ENCODE measurements around the gene NUTF2.

NUTF2 gene

DNA sequence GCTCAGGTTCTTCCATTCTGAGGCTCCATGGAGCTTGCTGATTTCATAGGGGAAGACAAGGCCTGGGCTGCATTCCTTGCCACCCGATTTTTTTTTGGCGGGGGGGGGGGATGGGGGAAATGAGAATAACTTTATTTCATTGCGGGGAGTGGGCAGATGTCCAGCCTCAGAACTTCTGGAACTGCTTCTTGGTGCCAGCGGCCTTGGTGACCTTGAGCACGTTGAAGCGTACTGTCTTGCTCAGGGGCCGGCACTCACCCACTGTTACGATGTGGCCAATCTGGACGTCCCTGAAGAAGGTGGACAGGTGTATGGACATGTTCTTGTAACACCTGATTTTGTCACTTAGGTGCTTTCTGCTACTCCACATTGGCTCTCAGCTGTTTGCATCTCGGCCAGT is 9.1 kb downstream of the NUTF2 start:
- Histone ChIP-seq H3K4me3 (ENCODE audit: low read depth, low read length, poor library complexity, severe bottlenecking) (no peak overlapping the region), H3F3A (ENCODE audit: insufficient read depth, low read length) (no peaks in the 10 kb centered on the region), H2AFZ (ENCODE audit: low read length) (no peak overlapping the region), H4K20me1 (ENCODE audit: insufficient read depth, low read length) (no peaks in the 10 kb centered on the region), H3K36me3 (ENCODE audit: insufficient read depth, low read length) (peaks cover 8% of the 10 kb centered on the region; the same call in 1 of the 2 replicates), H3K4me2 (ENCODE audit: low read length) (no peak overlapping the region), H3K9ac (ENCODE audit: low read length) (no peak overlapping the region), H3K27ac (ENCODE audit: low read depth, low read length, poor library complexity, severe bottlenecking) (no peak overlapping the region), H3K9me3 (ENCODE audit: low read length) (no peaks in the 10 kb centered on the region), H3K79me2 (ENCODE audit: insufficient read depth, low read length) (peaks cover 72% of the 10 kb centered on the region), H3K4me1 (ENCODE audit: insufficient read depth, low read length, severe bottlenecking) (no peaks in the 10 kb centered on the region), H3K27me3 (ENCODE audit: insufficient read depth, low read length) (no peaks in the 10 kb centered on the region), H3K9me2 (ENCODE audit: low read depth, low read length) (no peaks in the 10 kb centered on the region)
- TF ChIP-seq EZH2 (IDR thresholded peaks at IDR 0.05; ENCODE audit: borderline replicate concordance, low read length), result no peak
- TF ChIP-seq, protein P1, sequence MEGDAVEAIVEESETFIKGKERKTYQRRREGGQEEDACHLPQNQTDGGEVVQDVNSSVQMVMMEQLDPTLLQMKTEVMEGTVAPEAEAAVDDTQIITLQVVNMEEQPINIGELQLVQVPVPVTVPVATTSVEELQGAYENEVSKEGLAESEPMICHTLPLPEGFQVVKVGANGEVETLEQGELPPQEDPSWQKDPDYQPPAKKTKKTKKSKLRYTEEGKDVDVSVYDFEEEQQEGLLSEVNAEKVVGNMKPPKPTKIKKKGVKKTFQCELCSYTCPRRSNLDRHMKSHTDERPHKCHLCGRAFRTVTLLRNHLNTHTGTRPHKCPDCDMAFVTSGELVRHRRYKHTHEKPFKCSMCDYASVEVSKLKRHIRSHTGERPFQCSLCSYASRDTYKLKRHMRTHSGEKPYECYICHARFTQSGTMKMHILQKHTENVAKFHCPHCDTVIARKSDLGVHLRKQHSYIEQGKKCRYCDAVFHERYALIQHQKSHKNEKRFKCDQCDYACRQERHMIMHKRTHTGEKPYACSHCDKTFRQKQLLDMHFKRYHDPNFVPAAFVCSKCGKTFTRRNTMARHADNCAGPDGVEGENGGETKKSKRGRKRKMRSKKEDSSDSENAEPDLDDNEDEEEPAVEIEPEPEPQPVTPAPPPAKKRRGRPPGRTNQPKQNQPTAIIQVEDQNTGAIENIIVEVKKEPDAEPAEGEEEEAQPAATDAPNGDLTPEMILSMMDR (IDR thresholded peaks at IDR 0.05; ENCODE audit: low read length), result no peak

DNA sequence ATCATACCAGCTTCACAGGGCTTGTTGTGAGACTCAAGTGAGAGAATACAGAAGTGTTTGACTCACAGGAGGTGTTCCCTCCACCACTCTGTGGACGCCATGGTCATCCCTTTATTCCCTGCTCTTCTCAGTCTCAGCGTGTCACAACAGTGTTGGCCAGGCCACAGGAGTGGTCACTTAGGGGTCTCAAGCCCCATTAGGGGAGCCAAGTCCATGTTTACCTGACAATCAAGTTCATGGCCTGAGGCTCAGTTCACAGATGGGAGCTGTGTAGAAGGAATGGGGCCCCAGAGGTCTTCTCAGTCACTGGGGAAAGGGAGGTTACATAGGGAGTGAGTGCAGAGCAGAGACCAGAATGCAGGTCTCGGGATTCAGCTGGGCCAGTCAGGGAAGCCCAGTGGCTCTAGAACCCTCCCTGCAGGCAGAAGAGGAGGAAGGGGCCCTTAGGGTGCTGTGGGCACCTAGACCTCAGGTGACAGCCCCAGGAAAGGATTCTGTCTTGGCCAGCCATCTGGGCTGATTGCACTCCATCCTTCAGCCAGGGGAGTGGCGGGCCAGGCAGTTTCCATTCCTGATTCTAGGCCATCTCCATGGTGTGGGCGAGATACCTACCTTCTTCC is 10.3 kb downstream of the NUTF2 start:
- no peak for TF ChIP-seq EZH2 (IDR thresholded peaks at IDR 0.05; ENCODE audit: borderline replicate concordance, low read length)
- TF ChIP-seq, protein P1 (IDR thresholded peaks at IDR 0.05; ENCODE audit: low read length), result no peak
- Histone ChIP-seq H2AFZ (ENCODE audit: low read length) (no peak overlapping the region), H3K27ac (ENCODE audit: low read depth, low read length, poor library complexity, severe bottlenecking) (no peak overlapping the region), H3K4me3 (ENCODE audit: low read depth, low read length, poor library complexity, severe bottlenecking) (no peak overlapping the region), H3K4me1 (ENCODE audit: insufficient read depth, low read length, severe bottlenecking) (no peaks in the 10 kb centered on the region), H3K36me3 (ENCODE audit: insufficient read depth, low read length) (peaks cover 19% of the 10 kb centered on the region; the same call in 1 of the 2 replicates), H3K9ac (ENCODE audit: low read length) (no peak overlapping the region), H3K4me2 (ENCODE audit: low read length) (no peak overlapping the region), H4K20me1 (ENCODE audit: insufficient read depth, low read length) (no peaks in the 10 kb centered on the region), H3K9me3 (ENCODE audit: low read length) (no peaks in the 10 kb centered on the region), H3K9me2 (ENCODE audit: low read depth, low read length) (no peaks in the 10 kb centered on the region), H3K27me3 (ENCODE audit: insufficient read depth, low read length) (no peaks in the 10 kb centered on the region), H3K79me2 (ENCODE audit: insufficient read depth, low read length) (peaks cover 80% of the 10 kb centered on the region), H3F3A (ENCODE audit: insufficient read depth, low read length) (no peaks in the 10 kb centered on the region)

DNA sequence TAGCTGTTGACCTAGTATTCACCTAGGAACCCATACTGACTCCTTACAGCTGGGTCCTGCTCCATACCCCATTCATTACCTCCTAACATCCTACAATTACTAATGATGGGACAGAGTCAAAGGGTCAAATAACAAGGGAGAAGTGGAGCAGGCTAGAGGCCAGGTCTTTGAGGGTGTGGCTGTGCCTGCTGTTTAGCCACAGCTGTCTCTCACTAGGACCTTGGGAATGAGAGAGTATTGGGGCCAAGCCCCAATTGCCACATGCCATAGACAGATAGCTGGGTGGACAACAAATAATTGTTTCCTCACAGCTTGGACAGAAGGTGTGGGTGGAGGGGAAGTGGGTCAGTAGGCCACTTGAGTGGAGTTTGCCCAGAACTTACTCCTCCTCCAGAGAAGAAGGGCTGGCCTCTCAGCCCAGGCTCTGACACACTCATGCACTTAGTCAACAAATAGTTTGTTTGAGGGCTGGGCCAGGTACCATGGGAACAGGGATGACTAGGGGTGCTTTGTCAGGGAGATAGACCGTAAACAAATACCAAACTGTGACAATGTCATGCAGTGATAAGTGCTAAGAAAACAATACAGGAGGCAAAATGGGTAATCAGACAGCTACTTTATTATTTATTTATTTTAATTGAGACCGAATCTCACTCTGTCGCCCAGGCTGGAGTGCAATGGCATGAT is 11.0 kb downstream of the NUTF2 start:
- Histone ChIP-seq H3K4me3 (ENCODE audit: low read depth, low read length, poor library complexity, severe bottlenecking) (no peak overlapping the region), H4K20me1 (ENCODE audit: insufficient read depth, low read length) (no peaks in the 10 kb centered on the region)

More for the DNA sequence above, 11.0 kb downstream of the NUTF2 start:
- Histone ChIP-seq H3K4me2 (ENCODE audit: low read length) (no peak overlapping the region), H3F3A (ENCODE audit: insufficient read depth, low read length) (no peaks in the 10 kb centered on the region), H3K27ac (ENCODE audit: low read depth, low read length, poor library complexity, severe bottlenecking) (no peak overlapping the region), H3K27me3 (ENCODE audit: insufficient read depth, low read length) (no peaks in the 10 kb centered on the region), H3K9me2 (ENCODE audit: low read depth, low read length) (no peaks in the 10 kb centered on the region), H3K4me1 (ENCODE audit: insufficient read depth, low read length, severe bottlenecking) (no peaks in the 10 kb centered on the region), H3K79me2 (ENCODE audit: insufficient read depth, low read length) (peaks cover 82% of the 10 kb centered on the region), H2AFZ (ENCODE audit: low read length) (no peak overlapping the region), H3K9me3 (ENCODE audit: low read length) (no peaks in the 10 kb centered on the region), H3K9ac (ENCODE audit: low read length) (no peak overlapping the region), H3K36me3 (ENCODE audit: insufficient read depth, low read length) (peaks cover 23% of the 10 kb centered on the region; the same call in 1 of the 2 replicates)
- TF ChIP-seq, protein P1 (IDR thresholded peaks at IDR 0.05; ENCODE audit: low read length), result no peak

Data from OCI-LY1 (cell line).